ENCODE results near the gene DGKI.
A peak's percentile ranks its signal among the peaks of the same experiment; 100 is the strongest.

The DGKI gene

DNA sequence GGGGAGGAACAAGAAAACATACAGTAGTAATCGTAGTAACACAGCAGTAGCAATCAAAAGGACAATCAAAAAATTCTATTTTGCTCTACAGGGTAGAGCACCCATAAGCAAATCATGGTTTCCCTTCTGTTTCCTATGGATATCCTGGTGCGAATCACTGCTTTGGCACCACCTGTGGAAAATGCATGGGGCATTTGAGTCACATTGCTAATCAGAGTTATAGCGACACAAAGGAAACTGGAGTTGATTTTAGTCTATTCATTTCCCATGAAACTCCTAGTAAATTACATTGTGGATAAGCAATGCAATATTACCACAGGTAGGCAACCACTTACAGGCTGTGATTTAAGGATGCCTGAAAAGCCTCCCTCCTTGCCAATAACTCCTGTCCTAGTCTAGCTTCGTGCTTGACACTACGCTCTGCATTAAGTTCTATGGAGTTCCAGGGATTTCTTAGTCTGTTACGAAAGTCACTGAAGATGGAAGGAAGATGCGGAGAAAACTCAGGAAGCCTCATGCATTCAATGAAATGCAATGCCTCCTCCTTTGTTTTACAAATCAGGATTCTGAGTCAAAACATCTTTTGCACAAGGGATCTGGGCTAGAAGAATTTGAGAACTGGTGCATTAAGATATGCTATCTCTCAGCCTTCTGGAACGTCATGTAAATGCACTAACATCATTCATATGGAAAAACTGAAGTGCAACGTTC lies 188.4 kb downstream of the DGKI start:
- H3K27ac ChIP-seq (ENCODE audit: low read length), result no peak overlapping the region

GRCh38 chr7:137657476-137658189 lies 189.1 kb downstream of the DGKI start:
- no peak for DNase-seq (ENCODE audit: low read depth, low spot score)
- H3K36me3 ChIP-seq (ENCODE audit: control insufficient read depth, insufficient read depth, low read length), result no peaks in the 10 kb centered on the region

More for the DNA sequence above, 188.4 kb downstream of the DGKI start:
- no peak overlapping the region for H3K4me3 ChIP-seq (ENCODE audit: low read length)
- WGBS (ENCODE audit: insufficient coverage, insufficient read length), result no CpG with 5 or more reads among the region's 9 CpGs
- H3K36me3 ChIP-seq (ENCODE audit: control insufficient read depth, insufficient read depth, low read length), result no peaks in the 10 kb centered on the region
- no peaks in the 10 kb centered on the region for H3K9me3 ChIP-seq (ENCODE audit: control insufficient read depth, insufficient read depth, low read length)
- DNase-seq (ENCODE audit: low read depth, low spot score), result no peak
- H3K4me1 ChIP-seq (ENCODE audit: control insufficient read depth, insufficient read depth, low read length), result peaks cover 1% of the 10 kb centered on the region
- H3K27me3 ChIP-seq (ENCODE audit: control insufficient read depth, insufficient read depth, low read length), result no peaks in the 10 kb centered on the region

DNA sequence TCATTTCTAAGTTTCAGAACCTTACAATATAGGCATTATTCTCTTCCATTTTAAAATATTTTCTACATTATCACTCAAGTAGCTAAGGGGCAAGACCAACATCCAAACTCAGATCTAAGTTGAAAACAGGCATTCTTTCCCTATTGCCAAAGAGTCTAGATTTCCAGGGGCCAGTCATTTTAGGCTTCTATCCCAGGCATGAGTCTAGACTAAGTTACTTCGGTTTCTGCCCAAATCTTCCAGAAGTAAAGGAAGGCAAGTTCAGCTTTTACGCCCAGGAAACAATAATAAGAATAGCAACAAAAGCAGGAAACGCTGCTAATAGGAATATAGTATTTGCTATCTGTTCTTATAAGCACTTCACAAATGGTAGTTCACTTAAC lies 189.9 kb downstream of the DGKI start:
- WGBS (ENCODE audit: insufficient coverage, insufficient read length), result no CpG with 5 or more reads among the region's 3 CpGs
- DNase-seq (ENCODE audit: low read depth, low spot score), result no peak
- no peak overlapping the region for H3K4me3 ChIP-seq (ENCODE audit: low read length)
- peaks cover 1% of the 10 kb centered on the region for H3K4me1 ChIP-seq (ENCODE audit: control insufficient read depth, insufficient read depth, low read length)
- H3K36me3 ChIP-seq (ENCODE audit: control insufficient read depth, insufficient read depth, low read length), result no peaks in the 10 kb centered on the region
- H3K9me3 ChIP-seq (ENCODE audit: control insufficient read depth, insufficient read depth, low read length), result no peaks in the 10 kb centered on the region
- H3K27ac ChIP-seq (ENCODE audit: low read length), result no peak overlapping the region
- no peaks in the 10 kb centered on the region for H3K27me3 ChIP-seq (ENCODE audit: control insufficient read depth, insufficient read depth, low read length)

More at GRCh38 chr7:137657476-137658189, 189.1 kb downstream of the DGKI start:
- WGBS (ENCODE audit: insufficient coverage, insufficient read length), result no CpG with 5 or more reads among the region's 4 CpGs
- H3K4me3 ChIP-seq (ENCODE audit: low read length), result no peak overlapping the region
- no peaks in the 10 kb centered on the region for H3K9me3 ChIP-seq (ENCODE audit: control insufficient read depth, insufficient read depth, low read length)
- H3K27me3 ChIP-seq (ENCODE audit: control insufficient read depth, insufficient read depth, low read length), result no peaks in the 10 kb centered on the region
- H3K27ac ChIP-seq (ENCODE audit: low read length), result no peak overlapping the region
- H3K4me1 ChIP-seq (ENCODE audit: control insufficient read depth, insufficient read depth, low read length), result peaks cover 1% of the 10 kb centered on the region

DNA sequence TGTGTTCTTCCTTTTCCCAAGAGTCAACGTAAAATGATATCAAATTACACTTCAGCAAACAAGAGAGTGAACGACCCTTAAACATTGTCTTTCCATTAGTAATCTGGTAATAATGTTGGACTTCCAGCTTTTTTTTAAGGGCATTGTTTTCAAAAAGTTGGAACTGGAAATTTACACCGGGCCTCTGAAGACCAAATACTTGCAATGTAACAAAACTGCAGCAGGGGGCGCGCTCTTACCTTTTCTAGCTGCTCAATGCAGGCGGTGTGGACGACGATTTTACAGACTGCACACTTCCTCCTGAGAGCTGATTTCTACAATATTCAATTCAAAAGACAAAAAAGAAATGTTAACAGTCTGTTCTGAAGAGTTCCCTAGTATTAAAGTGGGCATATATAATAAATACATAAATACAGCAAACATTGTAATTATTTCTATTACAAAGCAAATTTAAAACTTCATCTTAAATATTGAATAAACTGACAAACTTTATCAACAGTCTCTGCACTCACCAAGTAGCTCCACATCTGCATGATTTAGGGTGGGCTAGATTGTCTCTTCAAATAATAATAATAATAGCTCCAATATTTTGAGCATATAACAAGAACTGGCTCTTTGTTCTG lies 190.4 kb downstream of the DGKI start:
- Histone ChIP-seq H3K27me3 (ENCODE audit: control insufficient read depth, insufficient read depth, low read length) (no peaks in the 10 kb centered on the region), H3K36me3 (ENCODE audit: control insufficient read depth, insufficient read depth, low read length) (no peaks in the 10 kb centered on the region), H3K9me3 (ENCODE audit: control insufficient read depth, insufficient read depth, low read length) (no peaks in the 10 kb centered on the region), H3K4me3 (ENCODE audit: low read length) (no peak overlapping the region), H3K27ac (ENCODE audit: low read length) (no peak overlapping the region), H3K4me1 (ENCODE audit: control insufficient read depth, insufficient read depth, low read length) (peaks cover 1% of the 10 kb centered on the region)
- WGBS (ENCODE audit: insufficient coverage, insufficient read length), result no CpG with 5 or more reads among the region's 8 CpGs
- peak; percentile 39 for DNase-seq (ENCODE audit: low read depth, low spot score)

- Histone ChIP-seq H3K27me3 (ENCODE audit: control insufficient read depth, insufficient read depth, low read length) (no peaks in the 10 kb centered on the region), H3K27ac (ENCODE audit: low read length) (no peak overlapping the region)
These were observed 191.0 kb downstream of the DGKI start for GRCh38 chr7:137655804-137656203.

DNA sequence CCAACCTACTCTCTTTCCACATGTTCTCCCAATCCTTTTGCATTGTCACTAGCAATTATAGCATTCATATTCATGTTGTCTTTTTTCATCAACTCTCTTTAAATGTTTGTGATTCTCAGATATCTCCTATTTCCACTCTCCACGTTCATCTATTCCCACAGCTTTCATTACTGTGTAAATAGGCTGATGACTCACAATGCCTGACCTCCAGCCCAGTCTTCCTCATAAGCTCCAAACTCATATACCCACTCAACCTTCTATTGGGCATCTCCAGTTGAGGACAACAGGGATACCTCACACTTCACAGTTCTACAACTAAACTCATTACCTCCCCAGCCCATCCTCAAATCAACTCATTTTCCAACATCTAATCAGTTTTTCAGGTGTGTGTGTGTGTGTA lies 194.1 kb downstream of the DGKI start:
- WGBS (ENCODE audit: insufficient coverage, insufficient read length), result no CpG with 5 or more reads among the region's 1 CpG
- Histone ChIP-seq H3K27ac (ENCODE audit: low read length) (no peak overlapping the region), H3K4me1 (ENCODE audit: control insufficient read depth, insufficient read depth, low read length) (no peaks in the 10 kb centered on the region; the same call in 1 of the 2 replicates), H3K36me3 (ENCODE audit: control insufficient read depth, insufficient read depth, low read length) (no peaks in the 10 kb centered on the region), H3K4me3 (ENCODE audit: low read length) (no peak overlapping the region), H3K27me3 (ENCODE audit: control insufficient read depth, insufficient read depth, low read length) (no peaks in the 10 kb centered on the region), H3K9me3 (ENCODE audit: control insufficient read depth, insufficient read depth, low read length) (no peaks in the 10 kb centered on the region)
- no peak for DNase-seq (ENCODE audit: low read depth, low spot score)

More at GRCh38 chr7:137655804-137656203, 191.0 kb downstream of the DGKI start:
- H3K4me3 ChIP-seq (ENCODE audit: low read length), result no peak overlapping the region
- H3K4me1 ChIP-seq (ENCODE audit: control insufficient read depth, insufficient read depth, low read length), result peaks cover 1% of the 10 kb centered on the region
- no CpG with 5 or more reads among the region's 6 CpGs for WGBS (ENCODE audit: insufficient coverage, insufficient read length)
- no peaks in the 10 kb centered on the region for H3K9me3 ChIP-seq (ENCODE audit: control insufficient read depth, insufficient read depth, low read length)
- H3K36me3 ChIP-seq (ENCODE audit: control insufficient read depth, insufficient read depth, low read length), result no peaks in the 10 kb centered on the region
- DNase-seq (ENCODE audit: low read depth, low spot score), result no peak

DNA sequence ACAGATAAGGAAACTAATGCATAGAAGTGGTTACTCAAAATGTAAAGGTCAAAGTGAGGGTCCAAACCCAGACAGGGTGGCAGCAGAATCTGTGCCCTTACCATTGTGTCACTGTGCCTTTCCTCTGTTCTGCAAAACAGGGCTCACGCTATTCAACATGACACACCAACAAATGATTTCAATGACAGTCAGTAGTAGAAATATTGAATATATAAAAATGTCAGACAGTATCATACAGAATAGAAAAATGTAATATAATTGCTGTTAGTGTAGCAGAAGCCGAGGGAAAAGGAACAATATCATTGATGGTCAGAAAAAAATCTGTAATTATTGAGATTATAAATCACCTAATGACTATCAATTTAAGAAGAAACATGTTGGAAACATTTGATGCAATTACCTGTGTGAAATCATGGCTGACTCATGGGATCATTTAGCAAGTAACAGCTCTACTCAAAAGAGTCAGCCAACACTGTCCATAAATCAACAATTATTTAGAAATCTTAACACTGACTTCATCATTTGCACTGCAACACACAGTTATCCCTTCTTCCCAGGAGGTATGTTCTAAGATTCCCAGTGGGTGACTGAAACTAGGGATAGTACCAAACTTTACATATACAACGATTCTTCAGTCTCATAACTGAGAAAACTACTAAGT lies 198.7 kb downstream of the DGKI start:
- Histone ChIP-seq H3K9me3 (ENCODE audit: control insufficient read depth, insufficient read depth, low read length) (no peaks in the 10 kb centered on the region), H3K27me3 (ENCODE audit: control insufficient read depth, insufficient read depth, low read length) (no peaks in the 10 kb centered on the region), H3K36me3 (ENCODE audit: control insufficient read depth, insufficient read depth, low read length) (no peaks in the 10 kb centered on the region), H3K27ac (ENCODE audit: low read length) (no peak overlapping the region), H3K4me1 (ENCODE audit: control insufficient read depth, insufficient read depth, low read length) (peaks cover 4% of the 10 kb centered on the region; the same call in 1 of the 2 replicates), H3K4me3 (ENCODE audit: low read length) (no peak overlapping the region)
- WGBS (ENCODE audit: insufficient coverage, insufficient read length), result no CpG with 5 or more reads among the region's 3 CpGs
- DNase-seq (ENCODE audit: low read depth, low spot score), result no peak

- Histone ChIP-seq H3K27me3 (ENCODE audit: control insufficient read depth, insufficient read depth, low read length) (no peaks in the 10 kb centered on the region), H3K36me3 (ENCODE audit: control insufficient read depth, insufficient read depth, low read length) (no peaks in the 10 kb centered on the region), H3K9me3 (ENCODE audit: control insufficient read depth, insufficient read depth, low read length) (no peaks in the 10 kb centered on the region), H3K4me1 (ENCODE audit: control insufficient read depth, insufficient read depth, low read length) (peaks cover 2% of the 10 kb centered on the region; the same call in 1 of the 2 replicates), H3K4me3 (ENCODE audit: low read length) (no peak overlapping the region), H3K27ac (ENCODE audit: low read length) (no peak overlapping the region)
- DNase-seq (ENCODE audit: low read depth, low spot score), result no peak
- no CpG with 5 or more reads among the region's 2 CpGs for whole genome bisulfite sequencing (ENCODE audit: insufficient coverage, insufficient read length)
These were observed 204.3 kb downstream of the DGKI start for GRCh38 chr7:137642472-137642871.

GRCh38 chr7:137642031-137642430 lies 204.7 kb downstream of the DGKI start:
- no peaks in the 10 kb centered on the region for H3K4me1 ChIP-seq (ENCODE audit: control insufficient read depth, insufficient read depth, low read length)
- no peaks in the 10 kb centered on the region for H3K27me3 ChIP-seq (ENCODE audit: control insufficient read depth, insufficient read depth, low read length)
- no peaks in the 10 kb centered on the region for H3K36me3 ChIP-seq (ENCODE audit: control insufficient read depth, insufficient read depth, low read length)
- no peaks in the 10 kb centered on the region for H3K9me3 ChIP-seq (ENCODE audit: control insufficient read depth, insufficient read depth, low read length)
- no peak overlapping the region for H3K4me3 ChIP-seq (ENCODE audit: low read length)
- H3K27ac ChIP-seq (ENCODE audit: low read length), result no peak overlapping the region
- no peak for DNase-seq (ENCODE audit: low read depth, low spot score)

GRCh38 chr7:137636376-137636775 lies 210.4 kb downstream of the DGKI start:
- Histone ChIP-seq H3K27me3 (ENCODE audit: control insufficient read depth, insufficient read depth, low read length) (no peaks in the 10 kb centered on the region), H3K4me1 (ENCODE audit: control insufficient read depth, insufficient read depth, low read length) (no peaks in the 10 kb centered on the region), H3K4me3 (ENCODE audit: low read length) (no peak overlapping the region), H3K9me3 (ENCODE audit: control insufficient read depth, insufficient read depth, low read length) (no peaks in the 10 kb centered on the region), H3K27ac (ENCODE audit: low read length) (no peak overlapping the region), H3K36me3 (ENCODE audit: control insufficient read depth, insufficient read depth, low read length) (no peaks in the 10 kb centered on the region)
- WGBS (ENCODE audit: insufficient coverage, insufficient read length), result no CpG with 5 or more reads among the region's 2 CpGs
- no peak for DNase-seq (ENCODE audit: low read depth, low spot score)

Data from iPS DF 6.9 (cell line).